Activated naive CD4-positive, alpha-beta T cell (primary cell): ENCODE data around the gene CKAP2.
A peak's percentile ranks its signal among the peaks of the same experiment; 100 is the strongest.
"Not testable (repeated sequence)": the region's sequence is repeated elsewhere in the genome, so short reads cannot be mapped to it uniquely, and the experiment has no call there.

Experiments used
- DNase-seq, 4 experiments: peaks; one replicate each; lab custom pipeline; 2025; lab: John Stamatoyannopoulos, UW

CKAP2 gene

GRCh38 chr13:52452470-52452869, 2.8 kb upstream of the CKAP2 start:
- DNase-seq = no peak

GRCh38 chr13:52454459-52454819, 839 bp upstream of the CKAP2 start:
- no peak for DNase-seq

- peak; percentile 51 to 70 (median 60) for DNase-seq
These were observed 381 bp downstream of the CKAP2 start for GRCh38 chr13:52455677-52456041.

GRCh38 chr13:52459668-52460067, 4.4 kb downstream of the CKAP2 start:
- no peak for DNase-seq

GRCh38 chr13:52461265-52461664, 6.0 kb downstream of the CKAP2 start:
- no peak for DNase-seq

GRCh38 chr13:52463526-52463925, 8.2 kb downstream of the CKAP2 start:
- no peak for DNase-seq

GRCh38 chr13:52468487-52468886, 13.2 kb downstream of the CKAP2 start:
- DNase-seq = not testable (repeated sequence)

GRCh38 chr13:52480677-52481428, 25.6 kb downstream of the CKAP2 start:
- DNase-seq = not testable (repeated sequence)

GRCh38 chr13:52487078-52487477, 31.8 kb downstream of the CKAP2 start:
- not testable (repeated sequence) for DNase-seq

- not testable (repeated sequence) for DNase-seq
These were observed 33.5 kb downstream of the CKAP2 start for GRCh38 chr13:52488763-52489162.

GRCh38 chr13:52491015-52491414, 35.7 kb downstream of the CKAP2 start:
- DNase-seq = not testable (repeated sequence)

GRCh38 chr13:52494241-52494640, 39.0 kb downstream of the CKAP2 start:
- not testable (repeated sequence) for DNase-seq

GRCh38 chr13:52497979-52498378, 42.7 kb downstream of the CKAP2 start:
- DNase-seq = not testable (repeated sequence)

- not testable (repeated sequence) for DNase-seq
These were observed 47.0 kb downstream of the CKAP2 start for GRCh38 chr13:52502277-52502676.

- DNase-seq = not testable (repeated sequence)
These were observed 50.6 kb downstream of the CKAP2 start for GRCh38 chr13:52505843-52506242.

GRCh38 chr13:52509532-52509931, 54.3 kb downstream of the CKAP2 start:
- DNase-seq = not testable (repeated sequence)

GRCh38 chr13:52510221-52510797, 55.0 kb downstream of the CKAP2 start:
- DNase-seq = not testable (repeated sequence)

GRCh38 chr13:52511598-52511997, 56.3 kb downstream of the CKAP2 start:
- DNase-seq = not testable (repeated sequence)

GRCh38 chr13:52513957-52514596, 58.8 kb downstream of the CKAP2 start:
- DNase-seq = not testable (repeated sequence)

GRCh38 chr13:52523323-52523722, 68.0 kb downstream of the CKAP2 start:
- DNase-seq = not testable (repeated sequence)
